IPS-NIHi7 (cell line): Measurements from ENCODE around the gene EFNB3.

Experiments used
- DNase-seq: peaks from one replicate; pipeline ENCODE4 v3.0.0; 2012; ENCODE audit warnings: mixed read lengths; ENCODE audit errors: extremely low spot score

Gene EFNB3

DNA sequence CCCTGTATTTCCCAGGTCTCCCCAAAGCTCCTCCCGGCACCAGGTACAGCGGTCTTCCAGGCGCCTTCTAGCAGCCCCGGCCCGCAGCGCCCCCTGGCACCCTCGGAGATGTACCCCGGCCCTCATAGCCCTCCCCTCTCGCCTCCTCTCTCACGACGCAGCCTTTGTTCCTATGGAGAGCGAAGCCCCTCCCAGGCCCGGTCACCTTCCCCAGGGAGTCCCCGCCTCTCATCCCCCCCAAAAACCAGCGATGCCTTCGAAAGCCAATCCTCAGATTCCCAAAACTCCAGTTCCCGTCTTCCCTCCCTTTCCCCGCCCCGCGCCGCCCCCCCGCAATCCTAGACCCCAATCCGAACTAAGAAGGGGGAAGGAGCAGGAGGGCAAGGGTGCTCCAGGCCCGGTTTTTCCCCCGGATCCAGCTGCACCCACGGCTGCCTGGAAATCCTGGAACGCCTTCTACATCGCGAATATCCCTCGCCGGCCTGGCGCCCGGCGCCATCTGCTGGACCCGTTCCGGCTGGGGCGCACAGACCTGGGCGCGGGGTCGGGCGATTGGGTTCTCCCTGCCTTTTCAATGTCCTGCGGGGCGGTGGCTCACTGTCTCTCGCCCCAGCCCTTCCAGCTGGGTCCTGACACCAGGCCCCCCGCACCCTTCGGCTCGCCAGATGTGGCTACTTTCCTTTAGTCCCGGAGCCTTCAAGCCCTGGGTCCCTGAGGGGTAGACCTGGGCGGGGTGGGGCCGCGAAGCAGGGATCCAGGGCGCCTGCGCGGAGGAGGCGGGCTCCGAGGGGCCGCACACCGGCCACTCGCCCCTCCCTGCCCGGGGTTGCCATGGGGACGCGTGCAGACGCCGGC is 12.1 kb downstream of the EFNB3 start, which contains the start of gene DNAH2:
TSS of gene DNAH2 (plus strand) at position 844 of the 855 bp plus-strand sequence. CDS start 1,991 bp downstream, outside the sequence.
- peak; percentile 95 for DNase-seq

- DNase-seq: no peak
Observed at GRCh38 chr17:7717756-7718350, 12.9 kb downstream of the EFNB3 start.

DNA sequence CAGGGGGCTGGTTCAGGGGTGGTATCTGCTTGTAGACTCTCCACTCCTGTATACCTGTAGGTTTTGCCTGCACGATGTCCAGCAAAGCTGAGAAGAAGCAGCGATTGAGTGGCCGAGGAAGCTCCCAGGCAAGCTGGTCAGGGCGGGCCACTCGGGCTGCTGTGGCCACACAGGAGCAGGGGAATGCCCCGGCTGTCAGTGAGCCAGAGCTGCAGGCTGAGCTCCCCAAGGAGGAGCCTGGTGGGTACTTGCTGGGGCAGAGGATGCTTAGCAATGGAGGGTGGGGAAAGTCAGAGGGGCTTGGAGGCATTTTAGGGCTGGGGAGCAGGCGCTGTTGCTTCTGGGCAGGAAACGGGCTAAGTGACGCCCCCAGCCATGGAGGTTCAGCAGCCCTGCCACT is 14.7 kb downstream of the EFNB3 start:
- DNase-seq: no peak

GRCh38 chr17:7720125-7720524 is 15.1 kb downstream of the EFNB3 start:
- DNase-seq: no peak

GRCh38 chr17:7721612-7722011 is 16.6 kb downstream of the EFNB3 start:
- DNase-seq: no peak

- no peak for DNase-seq
Observed at GRCh38 chr17:7727886-7728285, 22.9 kb downstream of the EFNB3 start.

DNA sequence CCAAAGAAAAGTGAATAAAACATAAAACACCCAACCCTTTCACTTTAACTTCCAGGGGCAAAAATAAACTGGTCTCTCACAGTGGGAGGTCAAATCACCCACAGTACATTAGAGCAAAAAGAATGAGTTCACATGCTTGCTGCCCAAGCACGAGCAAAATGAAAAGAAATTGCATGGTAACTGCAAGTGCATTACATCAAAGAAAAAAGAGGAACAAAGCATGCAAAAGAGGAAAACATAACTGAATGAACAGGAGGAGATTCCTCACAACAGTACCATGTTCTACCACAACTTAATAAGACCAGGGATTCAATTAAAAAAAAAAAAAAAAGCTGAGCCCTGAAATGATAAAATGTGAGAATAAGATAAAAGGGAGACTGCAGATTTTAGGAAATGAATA is 24.8 kb downstream of the EFNB3 start:
- DNase-seq: no peak

GRCh38 chr17:7732981-7733539 is 28.1 kb downstream of the EFNB3 start:
- no peak for DNase-seq

DNA sequence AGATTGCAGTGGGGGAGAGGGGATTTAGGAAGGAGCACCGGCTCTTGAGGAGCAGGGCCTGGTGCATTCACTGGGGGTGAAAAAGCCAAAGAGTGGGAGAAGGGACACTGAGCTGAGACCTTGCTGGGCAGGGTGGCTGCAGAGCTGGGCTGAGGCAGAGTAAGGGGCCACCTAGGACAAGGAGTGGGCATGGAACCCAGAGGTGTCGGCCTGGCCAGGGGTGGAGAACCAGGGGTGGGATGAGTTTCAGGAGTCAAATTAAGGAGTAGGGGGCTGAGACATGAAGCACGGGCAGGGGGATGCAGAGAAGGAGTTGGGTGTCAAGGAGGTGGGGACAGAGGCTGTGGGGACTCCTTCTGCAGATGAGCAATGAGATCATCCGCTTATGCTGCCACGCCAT is 32.6 kb downstream of the EFNB3 start:
- DNase-seq: no peak

DNA sequence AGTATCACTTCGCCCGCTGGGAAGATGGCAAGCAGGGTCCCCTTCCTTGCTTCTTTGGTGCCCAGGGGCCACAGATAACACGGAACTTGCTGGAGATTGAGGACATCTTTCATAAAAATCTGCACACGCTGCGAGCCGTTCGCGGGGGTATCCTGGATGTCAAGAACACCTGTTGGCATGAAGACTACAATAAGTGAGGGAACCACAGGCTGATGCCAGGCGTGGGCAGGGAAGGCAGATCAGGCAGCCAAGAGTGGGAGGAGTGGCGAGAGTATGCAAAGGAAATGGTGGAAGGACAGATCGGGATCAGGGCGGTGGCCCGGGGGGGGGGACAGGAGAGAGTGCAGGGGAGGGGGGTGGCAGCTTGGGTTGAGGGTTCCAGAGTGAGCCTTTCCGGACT is 34.7 kb downstream of the EFNB3 start:
- DNase-seq: no peak

DNA sequence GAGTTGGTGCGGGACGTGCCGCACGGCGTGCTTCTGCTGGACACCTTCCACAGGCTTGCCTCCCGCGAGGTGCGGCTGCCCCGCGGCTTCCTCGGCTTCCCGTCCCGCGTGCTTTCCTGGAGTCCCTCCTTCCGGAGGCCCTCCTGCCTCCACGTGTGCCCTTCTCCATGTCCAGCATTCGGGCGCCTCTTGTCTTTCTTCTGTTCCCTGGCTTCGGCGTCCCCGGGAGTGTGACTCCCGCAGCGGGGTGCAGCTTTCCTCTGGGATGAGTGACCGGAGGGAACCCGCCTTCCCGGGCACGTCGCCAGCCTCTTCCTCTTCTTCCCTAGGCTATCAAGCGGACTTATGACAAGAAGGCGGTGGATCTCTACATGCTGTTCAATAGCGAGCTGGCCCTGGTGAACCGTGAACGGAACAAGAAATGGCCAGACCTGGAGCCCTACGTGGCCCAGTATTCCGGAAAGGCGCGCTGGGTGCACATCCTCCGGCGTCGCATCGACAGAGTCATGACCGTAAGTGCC is 35.5 kb downstream of the EFNB3 start:
- DNase-seq: no peak

- no peak for DNase-seq
Observed at GRCh38 chr17:7742729-7743128, 37.7 kb downstream of the EFNB3 start.

GRCh38 chr17:7744416-7744815 is 39.4 kb downstream of the EFNB3 start:
- no peak for DNase-seq

DNA sequence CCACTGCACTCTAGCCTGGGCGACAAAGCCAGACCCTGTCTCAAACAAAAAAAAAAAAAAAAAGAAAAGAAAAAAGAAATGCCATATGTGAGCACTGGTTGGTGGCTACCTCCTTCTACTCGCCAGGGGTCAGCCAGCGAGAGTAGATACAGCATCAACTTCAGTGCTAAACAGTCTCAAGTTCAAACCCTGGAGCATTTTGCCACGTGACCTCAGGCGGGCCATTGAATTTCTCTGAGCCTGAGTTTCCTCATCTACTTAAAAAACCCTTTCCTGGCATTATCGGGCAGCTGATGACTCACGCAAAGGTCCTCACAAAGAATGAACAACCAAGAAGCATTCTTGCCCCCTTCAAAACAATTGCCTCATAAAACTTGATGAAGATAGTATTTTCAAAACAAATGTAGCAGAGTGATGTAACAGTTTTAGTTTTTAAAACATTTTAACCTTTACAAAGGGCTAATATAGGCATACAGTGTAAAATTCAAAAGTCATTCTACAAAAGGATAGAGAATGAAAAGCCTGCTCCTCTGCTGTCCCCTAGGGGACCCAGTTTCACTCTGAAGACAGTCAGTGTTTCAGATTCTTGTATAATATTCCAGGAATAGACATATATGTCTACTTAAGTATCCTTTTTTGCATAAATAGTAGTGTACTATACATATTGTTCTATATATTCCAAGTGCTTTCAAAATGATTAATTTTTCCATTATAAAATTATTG is 40.9 kb downstream of the EFNB3 start:
- no peak for DNase-seq

- no peak for DNase-seq
Observed at GRCh38 chr17:7747635-7748071, 42.7 kb downstream of the EFNB3 start.

DNA sequence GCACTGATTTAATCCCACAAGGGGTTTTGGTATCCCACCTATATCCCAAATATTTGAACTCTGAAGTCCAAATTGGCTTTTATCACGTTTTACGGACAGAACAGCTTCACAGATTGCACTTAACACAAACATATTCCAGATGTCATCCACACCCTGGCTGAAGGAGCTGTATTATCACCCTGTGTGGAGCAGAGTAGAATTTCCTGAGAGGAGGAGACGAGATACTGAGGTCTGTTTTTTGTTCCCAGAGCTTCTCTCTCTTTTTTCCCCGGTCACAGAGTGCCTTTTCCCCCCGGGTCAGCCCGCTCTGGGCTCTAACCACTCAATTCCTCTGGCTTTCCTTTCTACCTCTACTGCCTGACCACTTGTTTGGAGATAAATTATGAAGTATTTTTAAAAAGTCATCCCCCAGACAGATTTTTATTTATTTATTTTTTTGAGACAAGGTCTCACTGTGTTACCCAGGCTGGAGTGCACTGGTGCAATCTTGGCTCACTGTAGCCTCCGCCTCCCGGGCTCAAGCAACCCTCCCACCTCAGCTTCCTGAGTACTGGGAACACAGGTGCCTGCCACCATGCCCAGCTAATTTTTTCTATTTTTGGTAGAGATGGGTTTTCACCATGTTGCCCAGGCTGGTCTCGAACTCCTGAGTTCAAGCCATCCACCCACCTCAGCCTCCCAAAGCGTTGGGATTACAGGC is 43.2 kb downstream of the EFNB3 start:
- no peak for DNase-seq

DNA sequence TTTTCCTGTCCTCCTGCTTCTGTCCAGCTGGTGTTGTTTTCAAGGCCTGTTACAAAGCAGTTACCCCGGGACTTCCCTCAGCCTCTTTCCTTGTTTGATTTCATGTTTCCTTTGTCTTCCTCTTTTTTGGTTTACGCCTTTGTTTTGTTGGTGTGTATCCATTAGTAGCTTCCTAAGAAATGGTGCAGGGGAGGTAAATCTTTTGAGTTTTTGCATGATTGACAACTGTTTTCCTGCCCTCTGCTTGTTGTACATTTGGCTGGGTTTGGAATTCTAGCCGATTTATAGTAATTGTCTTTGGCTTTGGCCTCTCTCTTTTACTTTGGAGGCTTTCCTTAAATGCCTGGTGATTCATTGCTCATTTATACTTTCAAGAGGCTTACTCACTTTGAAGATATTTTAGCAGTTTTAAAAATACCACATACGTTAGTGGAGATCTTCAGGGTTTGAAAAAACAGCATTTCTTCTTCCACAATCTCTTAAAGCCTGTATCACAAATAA is 45.4 kb downstream of the EFNB3 start:
- no peak for DNase-seq

- DNase-seq: no peak
Observed at GRCh38 chr17:7754656-7755055, 49.7 kb downstream of the EFNB3 start.

DNA sequence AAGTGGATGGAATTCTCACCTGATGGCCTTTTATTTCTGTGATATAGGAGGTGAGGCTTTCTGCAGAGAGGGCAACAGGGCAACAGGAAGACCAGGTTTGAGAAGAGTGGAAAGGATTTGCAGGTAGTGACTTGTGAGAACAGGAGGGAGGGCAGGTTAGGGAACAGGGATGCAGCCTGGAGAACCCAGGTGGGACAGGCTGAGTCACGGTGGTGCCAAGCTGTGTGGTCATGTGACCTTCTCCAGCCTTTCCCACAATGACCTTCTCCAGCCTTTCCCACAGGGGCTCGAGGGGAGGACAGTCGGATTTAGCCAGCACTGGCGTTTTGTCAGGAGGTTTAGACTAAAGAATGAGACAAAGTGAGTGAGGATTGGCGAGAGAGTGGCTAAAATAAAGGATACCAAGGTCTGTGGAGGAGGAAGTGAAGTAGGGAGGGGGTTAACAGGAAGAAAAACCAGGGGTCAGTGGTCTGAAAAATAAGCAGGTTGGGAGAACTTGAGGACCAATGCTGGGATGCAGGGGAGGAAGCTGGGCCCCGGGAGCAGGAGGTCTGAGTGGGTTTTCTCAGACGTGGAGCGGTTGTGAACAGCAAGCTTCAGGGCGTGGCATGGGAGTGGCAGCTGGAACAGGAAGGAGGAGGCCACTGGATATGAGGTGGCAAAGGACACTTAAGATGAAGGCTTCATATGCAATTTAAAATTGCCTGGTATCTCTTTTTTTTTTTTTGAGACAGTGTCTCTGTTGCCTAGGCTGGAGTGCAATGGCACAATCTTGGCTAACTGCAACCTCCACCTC is 50.3 kb downstream of the EFNB3 start:
- peak; percentile 47 for DNase-seq

GRCh38 chr17:7756968-7757367 is 52.0 kb downstream of the EFNB3 start:
- no peak for DNase-seq
